NCI-H128 (cell line): ENCODE data around the gene PRICKLE4.

ENCODE experiments used
- DNase-seq: peaks from one replicate; lab custom pipeline; 2025; ENCODE audit not compliant: unreplicated experiment; lab: John Stamatoyannopoulos, UW

The PRICKLE4 gene, protein sequence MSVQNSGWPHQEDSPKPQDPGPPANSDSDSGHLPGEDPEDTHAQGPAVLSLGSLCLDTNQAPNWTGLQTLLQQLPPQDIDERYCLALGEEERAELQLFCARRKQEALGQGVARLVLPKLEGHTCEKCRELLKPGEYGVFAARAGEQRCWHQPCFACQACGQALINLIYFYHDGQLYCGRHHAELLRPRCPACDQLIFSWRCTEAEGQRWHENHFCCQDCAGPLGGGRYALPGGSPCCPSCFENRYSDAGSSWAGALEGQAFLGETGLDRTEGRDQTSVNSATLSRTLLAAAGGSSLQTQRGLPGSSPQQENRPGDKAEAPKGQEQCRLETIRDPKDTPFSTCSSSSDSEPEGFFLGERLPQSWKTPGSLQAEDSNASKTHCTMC

DNA sequence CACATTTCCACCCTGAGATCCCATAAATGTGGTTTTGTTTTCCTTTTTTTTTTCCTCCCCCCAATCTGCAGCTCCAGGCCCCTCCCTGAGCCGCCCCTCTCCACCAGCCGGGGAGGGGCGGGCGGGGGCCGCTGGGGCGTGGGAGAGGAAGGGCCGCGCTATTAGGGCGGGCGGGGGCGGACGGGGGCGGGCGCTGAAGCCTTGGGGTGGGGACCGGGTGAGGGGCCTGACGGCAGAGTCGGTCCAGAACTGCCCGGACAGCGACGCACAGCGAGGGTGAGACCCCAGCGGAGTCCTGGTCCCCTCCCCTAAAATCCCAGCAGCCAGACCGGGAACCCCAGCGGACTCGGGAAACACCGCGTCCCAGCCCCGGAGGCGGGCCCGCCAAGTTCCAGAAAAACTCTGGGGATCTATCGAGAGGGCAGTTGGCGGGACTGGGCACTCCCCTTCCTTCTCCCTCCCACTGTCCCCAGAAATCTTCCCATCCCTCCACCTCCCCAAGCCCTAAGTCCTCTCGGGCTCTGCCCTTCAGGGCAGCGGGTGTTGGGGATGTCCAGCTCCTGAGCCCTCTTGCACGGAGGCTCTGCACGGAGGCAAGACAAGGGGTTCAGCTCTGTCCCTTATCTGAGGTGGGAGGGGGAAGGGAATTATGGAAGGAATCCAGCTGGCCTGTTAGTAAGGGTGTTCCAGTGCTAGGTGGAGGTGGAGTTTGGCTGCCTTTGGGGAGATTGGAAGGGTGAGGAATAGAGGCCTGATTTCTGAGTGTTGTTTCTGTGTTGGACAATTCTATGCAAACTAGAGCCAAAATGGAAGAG is at the start of gene PRICKLE4:
PRICKLE4 (plus strand) TSS at position 232 of the 815 bp plus-strand sequence. CDS start 2,692 bp downstream, outside the sequence.
- DNase-seq = no peak

DNA sequence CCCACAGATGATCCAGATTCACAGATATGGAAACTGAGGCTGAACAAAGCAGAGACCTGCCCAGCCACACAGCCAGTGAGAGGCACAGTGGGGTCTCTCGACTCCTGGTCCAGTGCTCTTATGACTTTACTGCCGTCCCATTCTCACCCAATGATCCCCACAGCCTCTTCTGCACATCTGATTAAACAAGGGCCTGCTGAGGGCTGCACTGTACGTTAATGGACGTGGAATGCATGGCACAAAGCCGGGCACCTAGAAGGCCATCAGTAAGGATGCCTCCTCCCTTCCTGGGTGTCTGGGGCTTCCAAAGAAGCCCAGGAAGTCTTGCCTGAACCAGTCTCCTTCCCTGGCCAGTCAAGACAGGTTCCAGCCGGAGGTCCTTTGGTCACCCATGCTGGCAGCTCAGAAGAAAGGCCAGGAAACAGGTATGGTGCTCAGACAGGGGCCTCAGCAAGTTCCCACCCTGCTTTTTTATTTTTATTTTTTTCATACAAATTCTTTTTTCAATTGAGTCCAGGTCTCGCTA is 49.0 kb upstream of the PRICKLE4 start:
- DNase-seq = no peak

DNA sequence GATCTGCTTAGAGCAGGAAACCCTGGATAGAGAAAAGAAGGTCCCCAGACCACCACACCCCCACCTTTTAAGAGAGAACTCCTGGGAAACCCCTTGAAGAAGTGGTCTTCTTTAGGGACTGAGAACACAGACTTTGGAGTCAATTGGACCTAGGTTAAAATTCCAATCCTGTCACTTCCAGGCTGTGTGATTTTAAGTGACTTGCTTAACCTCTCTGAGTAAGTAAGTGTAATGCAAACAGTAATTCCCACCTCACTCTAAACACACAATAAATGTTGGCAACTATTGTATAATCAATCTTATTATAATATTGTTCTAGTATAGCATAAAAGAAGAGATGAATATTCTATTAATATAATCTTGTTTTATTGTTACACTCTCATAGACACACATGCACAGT is 48.4 kb upstream of the PRICKLE4 start:
- no peak for DNase-seq

DNA sequence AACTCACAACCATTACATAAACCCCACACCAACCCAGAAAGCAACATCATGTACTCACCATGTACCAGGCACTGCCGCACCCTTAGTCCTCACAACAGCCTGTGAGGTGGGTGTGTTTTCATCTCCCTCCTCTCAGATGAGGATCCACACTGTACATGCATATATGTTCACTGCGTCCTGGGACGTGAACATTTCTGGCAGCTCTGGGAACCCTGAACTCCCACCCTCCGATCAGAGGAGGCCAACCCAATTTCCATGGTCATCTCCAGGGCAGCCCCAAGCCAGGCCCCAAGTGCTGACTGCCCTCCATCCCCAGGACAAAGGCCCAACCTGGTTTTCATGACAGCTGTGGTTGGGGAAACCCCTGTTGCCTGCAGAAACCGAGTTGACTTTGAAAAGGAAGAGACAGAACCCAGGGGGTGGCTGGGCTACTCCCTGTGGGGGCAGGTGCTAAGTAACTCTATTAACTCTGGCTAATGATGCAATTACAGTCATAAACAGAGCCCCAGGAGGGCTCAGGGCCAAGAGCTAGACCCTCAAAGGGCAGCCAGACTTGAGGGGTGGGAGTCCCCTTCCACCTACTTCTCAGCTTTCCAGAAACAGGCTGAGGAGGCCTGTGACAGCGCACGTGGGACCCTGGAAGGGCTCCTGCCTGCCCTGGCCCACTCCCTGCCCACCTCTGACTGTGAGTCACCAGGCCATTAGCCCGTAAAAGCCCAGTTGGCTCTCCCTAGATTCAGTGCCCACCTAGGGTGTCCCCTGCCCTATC is 47.8 kb upstream of the PRICKLE4 start:
- DNase-seq = no peak

DNA sequence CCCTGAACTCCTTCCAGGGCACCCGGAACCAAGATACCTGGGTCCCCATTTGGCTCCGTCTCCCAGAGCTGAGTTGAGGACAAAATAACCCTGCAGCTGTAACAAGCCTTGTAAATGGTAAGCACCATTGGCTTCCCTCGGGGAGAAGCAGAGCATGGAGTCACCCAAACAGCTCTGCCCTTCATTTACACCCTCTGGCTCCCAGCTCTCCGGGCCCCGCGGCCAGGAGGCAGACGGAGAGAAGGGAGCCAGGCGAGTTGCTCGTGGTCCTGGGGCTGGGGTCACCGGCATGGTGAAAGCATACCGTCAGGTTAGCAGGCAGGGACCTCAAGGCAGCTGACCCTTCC is 47.2 kb upstream of the PRICKLE4 start:
- no peak for DNase-seq

DNA sequence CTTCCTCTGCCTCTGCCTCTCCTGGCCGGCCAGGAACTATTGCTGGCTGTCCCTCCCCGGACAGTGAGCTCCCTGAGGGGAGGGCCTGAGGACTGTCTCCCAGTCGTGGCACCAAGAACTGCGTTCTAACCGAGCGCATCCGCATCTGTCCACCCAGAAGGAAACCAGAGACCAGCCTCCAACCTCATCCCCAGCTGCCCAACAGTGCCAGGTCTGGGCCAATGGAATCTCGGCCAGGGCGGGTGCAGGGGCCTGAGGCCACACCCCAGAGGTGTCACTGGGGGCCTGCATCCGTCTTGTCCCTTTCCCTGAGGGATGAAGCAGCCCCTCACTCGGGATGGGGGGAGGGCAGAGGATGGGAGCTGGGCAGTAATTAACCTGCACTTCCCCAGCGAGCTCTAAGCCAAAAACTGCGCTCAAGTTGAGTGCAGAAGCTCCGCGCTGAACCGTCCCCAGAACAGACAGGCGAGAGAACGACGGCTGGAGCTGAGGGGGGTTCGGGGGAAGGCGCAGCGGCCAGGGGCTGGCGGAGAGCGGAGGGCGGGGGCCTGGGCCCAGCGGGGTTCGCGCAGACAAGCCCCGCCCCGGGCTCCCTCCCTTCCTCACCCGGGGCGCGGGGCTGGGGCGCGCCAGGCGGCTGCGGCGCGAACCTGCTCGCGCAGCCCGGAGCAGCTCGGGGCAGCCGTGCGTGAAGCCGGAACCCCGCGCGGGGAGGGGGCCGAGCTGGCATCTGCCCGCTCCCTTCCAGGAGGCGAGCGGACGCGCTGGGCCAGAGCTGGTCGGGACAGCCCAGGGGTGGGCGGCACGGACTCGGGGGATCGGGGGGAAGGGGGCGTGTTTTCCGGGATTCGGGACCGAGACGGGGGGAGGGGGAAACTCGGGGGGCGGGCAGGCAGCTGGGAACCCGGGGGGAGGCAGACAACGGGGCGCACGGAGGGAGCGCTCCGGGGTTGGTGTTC is 46.6 kb upstream of the PRICKLE4 start:
- peak; percentile 58 for DNase-seq

DNA sequence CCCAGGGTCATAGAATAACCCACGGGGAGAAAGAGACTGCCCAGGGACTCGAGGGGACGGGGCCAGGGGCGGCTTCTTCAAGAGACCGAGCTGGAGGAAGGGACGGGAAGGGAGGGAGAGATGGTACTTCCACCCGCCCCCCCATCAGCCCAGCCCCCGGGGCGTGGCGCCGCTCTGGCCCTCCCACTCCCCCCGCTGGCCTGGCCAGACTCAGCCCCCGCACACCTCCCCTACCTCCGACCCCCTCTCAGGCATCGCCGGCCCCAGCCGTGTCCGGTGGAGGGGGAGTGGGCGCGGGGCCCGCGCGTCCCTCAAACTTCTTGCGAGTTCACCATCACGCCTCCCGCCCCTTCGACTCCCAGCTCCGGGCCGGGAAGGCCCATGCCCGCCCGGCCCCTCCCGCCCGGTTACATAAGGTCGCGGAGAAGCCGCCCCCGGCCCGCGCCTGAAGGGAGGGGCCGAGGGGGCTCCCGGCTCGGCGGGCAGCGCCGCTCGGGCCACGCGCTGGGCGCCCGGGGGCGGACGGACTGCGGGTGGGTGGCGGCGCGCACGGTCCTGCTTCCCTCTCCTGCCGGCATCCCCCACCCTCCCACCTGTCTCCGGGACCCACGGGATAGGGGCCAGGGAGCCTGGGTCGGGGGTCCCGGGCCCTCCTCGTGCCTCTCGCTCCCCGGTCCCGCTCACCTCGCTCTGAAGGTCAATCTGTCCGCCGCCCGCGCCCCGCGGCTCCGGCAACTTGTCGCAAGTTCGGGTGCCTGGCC is 45.7 kb upstream of the PRICKLE4 start:
- peak; percentile 3 for DNase-seq

DNA sequence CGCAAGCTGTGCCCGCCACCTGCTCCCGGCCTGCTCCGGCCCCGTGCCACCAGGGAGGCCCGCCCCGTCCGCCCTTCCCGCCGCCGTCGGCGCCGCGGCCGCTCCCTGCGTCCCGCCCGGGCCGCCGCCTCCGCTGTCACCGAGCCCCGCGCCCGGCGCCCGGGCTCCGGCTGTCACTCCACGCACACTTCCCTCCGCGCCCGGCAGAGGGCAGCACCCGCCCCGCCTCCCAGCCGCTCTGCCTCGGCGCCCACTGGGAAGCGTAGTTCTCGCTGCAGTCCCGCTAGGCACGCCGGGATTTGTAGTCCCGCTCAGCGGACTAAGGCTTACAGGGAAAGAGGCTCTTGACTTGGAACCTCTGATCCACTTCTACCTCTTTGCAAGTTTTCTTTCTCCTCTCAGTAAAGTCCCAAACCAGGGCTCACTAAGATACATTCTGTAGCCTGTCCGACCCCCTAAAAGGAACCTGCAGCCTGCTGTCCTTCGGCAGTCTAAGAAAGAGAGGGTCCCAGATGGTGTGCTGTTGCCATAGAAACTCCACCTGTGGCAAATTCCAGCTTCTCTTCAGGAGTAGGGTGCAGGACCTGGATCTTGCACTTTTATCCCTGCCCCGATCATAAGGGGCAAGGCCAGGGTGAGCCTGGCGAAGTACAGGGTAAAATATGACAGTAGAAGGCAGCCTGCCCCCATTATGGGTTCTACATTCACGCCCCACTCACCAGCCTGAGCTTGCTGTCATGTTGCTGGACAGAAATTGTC is 45.0 kb upstream of the PRICKLE4 start, which contains the start of gene TFEB:
TFEB (minus strand) TSS at position 182 of the 759 bp plus-strand sequence. CDS start 44,395 bp downstream, outside the sequence.
- peak; percentile 69 for DNase-seq

DNA sequence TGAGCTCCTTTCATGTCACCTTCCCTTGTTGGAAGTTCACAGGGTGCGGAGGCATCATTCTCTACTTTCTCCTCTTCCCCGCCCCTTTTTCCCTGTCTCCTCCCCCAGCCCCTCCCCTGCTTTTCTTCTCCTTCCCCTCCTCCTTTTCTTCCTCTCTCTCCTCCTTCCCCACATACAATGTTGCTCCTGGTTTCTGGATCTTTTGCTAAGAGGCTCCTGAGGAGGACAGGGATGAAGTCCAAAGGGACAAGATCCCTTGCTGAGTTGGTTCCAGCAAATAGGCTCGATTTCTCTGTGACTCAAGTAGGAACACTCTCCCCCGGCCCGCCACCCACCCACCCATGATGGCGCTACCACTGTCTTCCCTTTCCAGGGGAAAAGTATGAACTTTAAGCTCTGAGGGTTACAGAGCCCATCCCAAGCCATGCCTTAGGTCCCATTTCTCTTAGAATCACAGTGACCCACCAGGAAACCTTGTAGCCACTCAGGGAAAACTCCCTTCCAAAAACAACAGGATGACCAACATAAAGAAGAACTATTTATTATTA is 44.3 kb upstream of the PRICKLE4 start:
- DNase-seq = no peak

DNA sequence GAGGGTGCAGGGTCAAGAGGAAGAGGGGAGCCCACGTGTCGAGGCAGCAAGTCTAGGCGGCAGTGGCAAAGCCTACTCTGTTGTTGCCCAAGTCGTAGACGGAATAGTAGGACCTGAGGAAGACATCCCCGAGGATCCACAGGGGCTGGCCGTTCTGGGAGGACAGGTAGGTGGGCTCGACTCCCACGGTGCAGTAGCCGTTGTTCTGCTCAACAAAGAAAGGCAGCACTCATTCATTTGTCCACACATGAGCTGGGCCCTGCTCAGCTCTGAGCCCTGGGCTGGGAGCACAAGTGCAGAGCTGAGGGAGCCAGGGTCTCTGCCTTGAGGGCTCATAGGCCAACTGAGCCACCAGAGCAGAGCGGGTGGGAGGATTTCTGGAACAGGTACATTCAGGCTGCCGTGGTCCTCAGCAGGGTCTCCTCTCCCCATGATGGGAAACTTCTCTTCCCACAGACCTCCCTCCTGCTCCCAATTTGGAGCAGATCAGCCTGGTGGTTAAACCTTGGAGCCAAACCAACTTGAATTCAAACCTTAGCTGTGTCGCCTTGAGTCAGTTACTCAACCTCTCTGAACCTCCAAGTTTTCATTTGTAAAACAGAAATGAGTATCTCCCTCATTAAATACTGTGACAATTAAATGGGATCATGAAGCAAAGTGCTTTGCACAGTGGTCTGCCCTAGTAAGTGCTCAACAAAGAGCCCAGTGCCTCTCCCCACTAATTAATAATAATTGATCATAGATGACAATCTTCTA is 43.6 kb upstream of the PRICKLE4 start:
- no peak for DNase-seq

DNA sequence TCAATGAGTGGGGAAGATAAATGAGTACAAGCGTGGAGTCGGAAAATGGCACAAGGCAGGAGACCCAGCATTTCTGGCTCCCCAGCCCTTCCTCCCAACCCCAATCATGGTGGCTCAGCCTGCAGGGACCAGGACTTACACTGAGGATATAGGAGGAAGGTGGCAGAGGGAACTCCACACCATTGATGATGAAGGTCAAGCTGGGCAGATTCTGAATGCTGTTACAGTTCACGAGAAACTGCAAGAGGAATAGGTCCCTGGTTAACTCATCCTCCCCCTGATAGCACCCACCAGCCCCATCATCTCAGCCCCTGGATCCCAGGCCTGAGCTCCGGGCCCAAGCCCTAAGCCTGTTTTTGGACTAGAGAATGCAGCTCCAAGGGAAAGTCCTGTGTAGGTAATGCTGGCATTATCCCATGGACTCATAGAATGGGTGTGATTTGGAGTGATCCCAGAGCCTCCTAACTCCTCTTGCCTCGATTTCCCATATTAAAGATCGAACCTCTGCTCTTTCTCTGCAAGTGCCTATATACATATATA is 42.9 kb upstream of the PRICKLE4 start:
- DNase-seq = no peak

DNA sequence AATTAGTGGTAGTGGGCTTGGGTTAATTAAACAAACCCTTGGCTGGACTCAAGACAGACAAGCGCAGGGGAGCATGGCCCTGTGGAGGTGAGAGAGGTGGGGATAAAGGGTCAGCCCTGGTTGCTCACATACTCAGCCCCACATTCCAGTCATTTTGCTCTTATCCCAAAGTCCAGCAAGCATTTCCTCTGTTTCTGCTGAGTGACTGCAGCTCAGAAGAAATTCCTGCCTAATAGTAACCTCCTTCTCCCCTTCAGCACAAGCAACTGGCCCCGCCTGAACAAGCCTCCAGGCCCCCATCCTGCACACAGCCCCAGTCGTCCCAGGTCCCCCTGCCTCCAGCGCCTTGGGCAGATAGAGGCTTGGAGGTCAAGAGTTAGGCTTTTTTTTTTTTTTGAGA is 41.5 kb upstream of the PRICKLE4 start:
- no peak for DNase-seq

DNA sequence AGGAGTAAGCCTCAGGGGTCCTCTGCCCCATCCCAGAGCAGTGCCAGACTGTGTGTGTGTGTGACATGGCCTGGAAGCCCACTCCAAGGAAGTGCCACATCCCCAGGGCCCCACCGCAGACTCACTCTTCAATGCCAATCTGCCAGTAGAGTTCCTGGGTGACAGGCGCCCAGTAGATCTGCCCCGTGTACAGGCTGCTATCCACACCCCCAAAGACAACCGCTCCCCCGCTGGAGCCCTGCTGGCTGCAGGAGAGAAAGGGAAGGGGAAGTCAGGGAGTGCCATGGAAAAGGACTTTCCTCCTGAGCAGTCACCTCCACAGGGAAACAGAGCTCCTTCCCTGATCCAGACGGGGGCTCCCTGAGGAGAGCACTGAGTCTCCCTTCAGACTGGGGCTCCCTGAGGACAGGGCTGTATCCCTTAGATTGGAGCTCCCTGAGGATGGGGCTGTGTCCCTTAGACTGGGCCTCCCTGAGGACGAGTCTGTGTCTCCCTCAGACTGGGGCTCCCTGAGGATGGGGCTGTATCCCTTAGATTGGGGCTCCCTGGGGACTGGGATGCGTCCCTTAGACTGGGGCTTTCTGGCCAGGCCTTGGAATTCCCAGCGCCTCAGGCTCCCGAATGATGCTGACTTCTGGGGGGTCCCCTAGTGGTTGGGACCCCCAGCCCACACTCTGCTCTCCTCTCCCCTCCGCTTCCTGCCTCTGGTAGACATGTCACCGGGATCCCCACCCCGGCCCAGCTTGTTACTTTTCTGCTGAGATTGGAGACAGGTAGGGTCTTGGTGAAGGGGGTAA is 40.0 kb upstream of the PRICKLE4 start:
- DNase-seq = no peak

DNA sequence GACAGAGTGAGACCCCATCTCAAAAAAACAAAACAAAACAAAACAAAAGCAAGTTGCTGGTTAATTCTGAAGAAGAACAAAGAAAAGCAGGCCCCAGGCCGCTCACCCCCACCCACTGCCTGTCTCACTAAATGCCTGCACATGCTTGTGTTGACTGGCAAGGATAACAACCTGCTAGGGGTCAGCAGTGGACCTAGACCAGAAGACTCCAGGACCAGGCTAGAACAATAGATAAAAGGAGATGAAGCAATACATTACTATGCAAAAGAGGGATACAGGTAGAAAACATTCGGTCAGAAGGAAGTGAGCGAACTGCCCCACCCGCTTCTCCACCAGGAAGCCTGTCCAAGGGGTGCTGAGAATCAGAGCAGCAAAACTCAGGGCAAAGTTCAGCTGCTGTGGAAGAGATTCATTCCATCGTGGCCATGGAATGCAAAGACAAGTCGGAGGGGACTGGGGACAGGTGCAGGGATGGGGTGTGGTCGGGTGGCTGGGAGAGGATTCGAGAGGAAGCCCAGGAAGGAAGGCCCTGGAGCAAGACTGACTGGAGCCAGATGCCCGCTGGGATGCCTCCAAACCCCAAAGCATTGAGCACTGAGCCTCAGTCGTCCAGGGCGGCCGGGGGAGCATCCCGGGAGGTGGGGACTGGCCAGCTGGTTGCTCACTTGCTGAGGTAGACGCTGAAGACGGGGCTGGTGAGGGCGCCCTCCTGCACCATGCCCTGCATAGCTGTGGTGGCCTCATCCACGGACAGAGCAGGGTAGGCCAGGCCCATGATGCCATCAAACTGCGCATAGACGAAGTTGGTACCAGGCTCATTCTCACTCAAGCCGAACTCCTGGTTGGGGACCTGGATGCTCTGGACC is 38.7 kb upstream of the PRICKLE4 start:
- DNase-seq = no peak

DNA sequence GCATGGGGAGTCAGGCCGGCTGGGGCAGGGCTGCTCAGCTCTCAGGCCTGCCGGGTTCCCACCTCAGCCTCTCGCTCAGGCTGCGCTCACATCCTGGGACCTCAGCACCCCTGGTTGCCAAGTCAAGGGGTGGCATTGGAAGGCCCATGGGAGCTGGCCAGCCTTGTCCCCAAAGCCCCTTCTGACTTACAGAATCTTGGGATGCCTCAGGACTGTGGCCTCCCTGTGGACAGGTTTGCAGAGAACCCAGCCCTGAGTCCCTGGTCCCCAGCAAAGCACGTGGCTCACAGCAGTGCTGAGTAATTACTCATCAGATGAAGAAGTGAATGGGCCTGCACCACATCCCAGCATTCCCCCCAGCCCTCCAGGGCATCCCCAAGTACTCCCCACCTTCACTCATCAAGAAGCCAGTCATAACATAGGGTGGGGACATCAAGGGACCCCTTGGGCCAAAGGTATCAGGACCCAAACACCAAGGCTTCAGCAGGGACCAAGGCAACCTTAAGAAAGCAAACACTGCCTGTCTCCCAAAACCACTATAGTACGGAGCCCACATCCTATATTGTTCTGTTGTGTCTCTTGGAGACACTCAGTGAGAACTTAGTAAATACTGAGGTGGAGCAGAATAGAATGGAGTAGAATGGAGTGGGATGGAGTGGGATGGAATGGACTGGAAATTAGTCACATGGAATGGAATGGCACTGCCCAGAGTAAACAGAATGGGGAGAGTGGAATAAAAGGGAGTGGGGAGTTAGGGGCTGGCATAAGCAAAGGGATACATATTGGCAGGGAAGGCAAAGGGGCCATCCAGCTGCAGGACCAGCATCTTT is 37.0 kb upstream of the PRICKLE4 start:
- DNase-seq = no peak
